H9 (cell line): ENCODE data around the gene PRLH. TPM values are rescaled to one million over a fixed set of nuclear protein-coding genes. Genes with fewer than 3 reads are reported as not detected.

Experiments used
- DNase-seq: peaks from one replicate; pipeline ENCODE4 v3.0.0-alpha.2; 2017
- H2AFZ ChIP-seq: one replicate; pipeline ENCODE4 v1.6.1; 2013; ENCODE audit warnings: mild to moderate bottlenecking, low read length, control low read depth, moderate library complexity
- H2AK5ac ChIP-seq: 2 replicates; pipeline ENCODE4 v1.6.1; 2013; ENCODE audit warnings: low read length, control low read depth, mixed read lengths; ENCODE audit not compliant: insufficient read length
- H2BK120ac ChIP-seq: one replicate; pipeline ENCODE4 v1.6.1; 2013; ENCODE audit warnings: low read depth, mild to moderate bottlenecking, low read length, control low read depth, inconsistent platforms; ENCODE audit not compliant: poor library complexity, severe bottlenecking
- H2BK12ac ChIP-seq: 2 replicates; pipeline ENCODE4 v1.6.1; 2013; ENCODE audit warnings: low read length, control low read depth, mixed read lengths, low read depth; ENCODE audit not compliant: insufficient read length
- H2BK15ac ChIP-seq: 2 replicates; pipeline ENCODE4 v1.6.1; 2013; ENCODE audit warnings: low read depth, low read length, control low read depth
- H2BK20ac ChIP-seq: one replicate; pipeline ENCODE4 v1.6.1; 2013; ENCODE audit warnings: low read depth, mild to moderate bottlenecking, low read length, control low read depth, inconsistent platforms; ENCODE audit not compliant: poor library complexity, severe bottlenecking
- H2BK5ac ChIP-seq: 2 replicates; pipeline ENCODE4 v1.6.1; 2013; ENCODE audit warnings: low read length, control low read depth, mixed read lengths; ENCODE audit not compliant: insufficient read length
- H3K14ac ChIP-seq: 2 replicates; pipeline ENCODE4 v1.6.1; 2013; ENCODE audit warnings: low read length, control low read depth; ENCODE audit not compliant: insufficient read depth
- H3K18ac ChIP-seq: 2 replicates; pipeline ENCODE4 v1.6.1; 2013; ENCODE audit warnings: low read depth, mild to moderate bottlenecking, mixed read lengths, low read length, control low read depth; ENCODE audit not compliant: insufficient read length
- H3K23ac ChIP-seq: 2 replicates; pipeline ENCODE4 v1.6.1; 2013; ENCODE audit warnings: low read length, control low read depth, mixed read lengths, low read depth; ENCODE audit not compliant: insufficient read length
- H3K23me2 ChIP-seq: 2 replicates; pipeline ENCODE4 v1.6.1; 2013; ENCODE audit warnings: low read depth, mild to moderate bottlenecking, mixed read lengths, low read length, control low read depth; ENCODE audit not compliant: insufficient read length, poor library complexity, severe bottlenecking
- H3K27ac ChIP-seq: 2 replicates; pipeline ENCODE4 v1.5.1; 2013; ENCODE audit warnings: low read length, control low read depth, mixed read lengths, low read depth; ENCODE audit not compliant: insufficient read length
- H3K27me3 ChIP-seq: 2 replicates; pipeline ENCODE4 v1.6.1; 2013; ENCODE audit warnings: low read length, control low read depth, inconsistent platforms; ENCODE audit not compliant: insufficient read depth
- H3K4ac ChIP-seq: 2 replicates; pipeline ENCODE4 v1.6.1; 2013; ENCODE audit warnings: low read depth, mild to moderate bottlenecking, control low read depth, inconsistent platforms, low read length, moderate library complexity
- H3K4me1 ChIP-seq: 2 replicates; pipeline ENCODE4 v1.6.1; 2013; ENCODE audit warnings: low read length, control low read depth, inconsistent platforms; ENCODE audit not compliant: insufficient read depth
- H3K4me2 ChIP-seq: 2 replicates; pipeline ENCODE4 v1.6.1; 2013; ENCODE audit warnings: low read length, control low read depth, mixed read lengths; ENCODE audit not compliant: insufficient read length, insufficient read depth
- H3K56ac ChIP-seq: 2 replicates; pipeline ENCODE4 v1.6.1; 2013; ENCODE audit warnings: low read depth, mild to moderate bottlenecking, mixed read lengths, low read length, control low read depth; ENCODE audit not compliant: insufficient read length
- H3K79me1 ChIP-seq: 2 replicates; pipeline ENCODE4 v1.6.1; 2013; ENCODE audit warnings: low read depth, mild to moderate bottlenecking, moderate library complexity, low read length, control low read depth, inconsistent platforms; ENCODE audit not compliant: insufficient read depth, poor library complexity, severe bottlenecking
- H3K79me2 ChIP-seq: 2 replicates; pipeline ENCODE4 v1.6.1; 2013; ENCODE audit warnings: low read length, control low read depth, inconsistent platforms; ENCODE audit not compliant: insufficient read depth
- H3K9ac ChIP-seq: 2 replicates; pipeline ENCODE4 v1.6.1; 2013; ENCODE audit warnings: low read length, control low read depth, mixed read lengths; ENCODE audit not compliant: insufficient read length; ENCODE audit errors: extremely low read depth
- H3K9me3 ChIP-seq: one replicate; pipeline ENCODE4 v1.6.1; 2013; ENCODE audit warnings: low read depth, low read length, inconsistent platforms; ENCODE audit not compliant: control insufficient read depth
- H3T11ph ChIP-seq: one replicate; pipeline ENCODE4 v1.6.1; 2013; ENCODE audit warnings: mild to moderate bottlenecking, low read length, control low read depth, inconsistent platforms
- H4K20me1 ChIP-seq: one replicate; pipeline ENCODE4 v1.6.1; 2013; ENCODE audit not compliant: control insufficient read depth, insufficient read length, insufficient read depth
- H4K5ac ChIP-seq: 2 replicates; pipeline ENCODE4 v1.6.1; 2013; ENCODE audit warnings: low read depth, mild to moderate bottlenecking, mixed read lengths, low read length, control low read depth; ENCODE audit not compliant: insufficient read length
- H4K8ac ChIP-seq: replicated peaks from 2 replicates; pipeline ENCODE4 v1.6.1; 2013; ENCODE audit warnings: low read length, control low read depth, mixed read lengths, low read depth; ENCODE audit not compliant: insufficient read length
- H4K91ac ChIP-seq: 2 replicates; pipeline ENCODE4 v1.6.1; 2013; ENCODE audit warnings: low read depth, mild to moderate bottlenecking, moderate library complexity, mixed read lengths, low read length, control low read depth; ENCODE audit not compliant: insufficient read length
- H3K27ac Mint-ChIP-seq, 3 experiments: 2 replicates in 2 of 3; 3 replicates in 1 of 3; pipeline ENCODE4 v1.8.0; 2020 to 2021; ENCODE audit warnings: mixed read lengths in 3 of 3, mild to moderate bottlenecking in 1 of 3, moderate library complexity in 1 of 3
- H3K27me3 Mint-ChIP-seq: 2 replicates; pipeline ENCODE4 v1.8.0; 2021; ENCODE audit warnings: low read depth, mild to moderate bottlenecking, moderate library complexity, mixed read lengths
- H3K36me3 Mint-ChIP-seq, 3 experiments: 2 replicates in 2 of 3; 3 replicates in 1 of 3; pipeline ENCODE4 v1.8.0; 2020 to 2021; ENCODE audit warnings: low read depth in 3 of 3, mixed read lengths in 3 of 3; ENCODE audit not compliant: insufficient read depth in 1 of 3
- H3K4me1 Mint-ChIP-seq, 2 experiments: 2 replicates each; pipeline ENCODE4 v1.8.0; 2020; ENCODE audit warnings: mixed read lengths in 2 of 2
- H3K4me3 Mint-ChIP-seq, 2 experiments: 2 replicates in 1 of 2; 3 replicates in 1 of 2; pipeline ENCODE4 v1.8.0; 2020 to 2021; ENCODE audit warnings: mild to moderate bottlenecking in 2 of 2, mixed read lengths in 2 of 2, moderate library complexity in 1 of 2
- H3K9me3 Mint-ChIP-seq, 2 experiments: 2 replicates in 1 of 2; 3 replicates in 1 of 2; pipeline ENCODE4 v1.8.0; 2020; ENCODE audit warnings: mild to moderate bottlenecking in 2 of 2, mixed read lengths in 2 of 2, moderate library complexity in 1 of 2
- CTCF ChIP-seq: fragments of 200-600 bp; sonication (generic); conservative IDR thresholded peaks from 3 replicates; pipeline ENCODE4 v1.8.0; 2021; ENCODE audit warnings: antibody characterized with exemption, mild to moderate bottlenecking
- total RNA-seq: library from RNA; stranded (reverse); gene quantifications from 2 replicates; pipeline ENCODE4 v1.2.1, GENCODE V29; 2021

The PRLH gene
- total RNA-seq, 1 experiment from 2014 or later = not detected

- TF ChIP-seq CTCF = no peak
- Mint-ChIP-seq H3K36me3 (peaks cover 3 to 4% (median 3%) of the 10 kb centered on the region in 3 experiments; a peak in 6 of 7 replicates), H3K9me3 (peaks cover under 1 to 10% of the 10 kb centered on the region in 2 experiments; a peak in 4 of 5 replicates), H3K4me3 (peak overlapping the region in 1 of 2 experiments; percentile 56; a peak in 1 of 5 replicates), H3K27me3 (no peaks in the 10 kb centered on the region; the same call in none of the 2 replicates), H3K4me1 (peaks cover 57 to 68% of the 10 kb centered on the region in 2 experiments), H3K27ac (peak overlapping the region; percentile 81 to 97 (median 91))
- no peak overlapping the region; the same call in 1 of the 2 replicates for H3K4ac ChIP-seq
- H2BK20ac ChIP-seq = peak overlapping the region; percentile 33
- H3K23ac ChIP-seq = no peak overlapping the region
- peak overlapping the region; percentile 3 for H2BK120ac ChIP-seq
- H2AFZ ChIP-seq = no peak overlapping the region
- H4K8ac ChIP-seq = no peak overlapping the region
- H3T11ph ChIP-seq = no peak overlapping the region
- no peak overlapping the region for H4K5ac ChIP-seq
- H3K27me3 ChIP-seq = no peaks in the 10 kb centered on the region
- no peak overlapping the region for H3K56ac ChIP-seq
- H3K14ac ChIP-seq = peak overlapping the region; percentile 50; the same call in 1 of the 2 replicates
- no peak overlapping the region for H2BK5ac ChIP-seq
- H4K91ac ChIP-seq = peak overlapping the region; percentile 60
- H2BK15ac ChIP-seq = no peak overlapping the region
- peak overlapping the region; percentile 28 for H2AK5ac ChIP-seq
- H3K4me2 ChIP-seq = no peak overlapping the region
- DNase-seq = peak; percentile 44
- H3K27ac ChIP-seq = peak overlapping the region; percentile 54
- peak overlapping the region; percentile 58 for H3K18ac ChIP-seq
- no peaks in the 10 kb centered on the region for H3K79me2 ChIP-seq
- H3K9me3 ChIP-seq = no peaks in the 10 kb centered on the region
- H3K23me2 ChIP-seq = no peaks in the 10 kb centered on the region
- peak overlapping the region; percentile 83 for H2BK12ac ChIP-seq
- H3K79me1 ChIP-seq = no peaks in the 10 kb centered on the region
- H3K9ac ChIP-seq = no peak overlapping the region
- no peaks in the 10 kb centered on the region for H4K20me1 ChIP-seq
- H3K4me1 ChIP-seq = peaks cover 26% of the 10 kb centered on the region
Measured at GRCh38 chr2:237613679-237614078, 47.3 kb downstream of the PRLH start.
